HepG2 (cell line): ENCODE measurements around the gene RESP18. TPM values are rescaled to one million over a fixed set of nuclear protein-coding genes. Genes with fewer than 3 reads are reported as not detected.

Experiments used
- ASH2L ChIP-seq: fragments of 300-600, 200-600 bp; sonication (generic); IDR thresholded peaks from 2 replicates; pipeline ENCODE4 v1.7.0; 2017; ENCODE audit warnings: low read depth, mild to moderate bottlenecking, moderate library complexity, mixed read lengths, low read length; ENCODE audit not compliant: insufficient read length
- CBX5 ChIP-seq: sonication (generic); formaldehyde crosslinking; IDR thresholded peaks from 2 replicates; pipeline ENCODE4 v1.4.0; 2020; ENCODE audit warnings: missing genetic modification reagents, borderline replicate concordance
- FOXM1 ChIP-seq: sonication (generic); formaldehyde crosslinking; IDR thresholded peaks from 2 replicates; pipeline ENCODE4 v1.5.0; 2020; ENCODE audit warnings: missing genetic modification reagents
- GFI1 ChIP-seq: sonication (generic); formaldehyde crosslinking; IDR thresholded peaks from 2 replicates; pipeline ENCODE4 v1.5.0; 2020; ENCODE audit warnings: missing genetic modification reagents, mild to moderate bottlenecking, borderline replicate concordance
- HMG20B ChIP-seq: conservative IDR thresholded peaks from 2 replicates; pipeline ENCODE4 v1.6.1; 2016; ENCODE audit warnings: missing genetic modification reagents, missing compliant biosample characterization
- KDM6A ChIP-seq: IDR thresholded peaks from 2 replicates; pipeline ENCODE4 v1.6.1; 2016; ENCODE audit warnings: low read depth
- MAFG ChIP-seq: sonication (generic); formaldehyde crosslinking; IDR thresholded peaks from 2 replicates; pipeline ENCODE4 v1.5.1; 2020; ENCODE audit warnings: mild to moderate bottlenecking, missing genetic modification reagents
- MAZ ChIP-seq, 2 experiments: sonication (generic) in 1 of 2; formaldehyde crosslinking in 1 of 2; IDR thresholded peaks; 2 replicates each; pipeline versions ENCODE4 v1.5.0 to v1.6.1; 2012 to 2020; ENCODE audit warnings: low read depth in 2 of 2, mild to moderate bottlenecking in 2 of 2, borderline replicate concordance in 1 of 2, improper control_type of control experiment in 1 of 2, low read length in 1 of 2, missing genetic modification reagents in 1 of 2, moderate library complexity in 1 of 2
- SP140L ChIP-seq: sonication (generic); formaldehyde crosslinking; IDR thresholded peaks from 2 replicates; pipeline ENCODE4 v1.4.0; 2020; ENCODE audit warnings: missing genetic modification reagents, borderline replicate concordance
- SRSF9 ChIP-seq: fragments of 200-400 bp; formaldehyde crosslinking; IDR thresholded peaks from 2 replicates; pipeline ENCODE4 v1.6.1; 2018; ENCODE audit warnings: borderline replicate concordance, mild to moderate bottlenecking, low read depth, low read length; ENCODE audit not compliant: insufficient read depth, poor library complexity, severe bottlenecking
- STAG1 ChIP-seq: sonication (generic); formaldehyde crosslinking; IDR thresholded peaks from 2 replicates; pipeline ENCODE4 v1.4.0; 2020; ENCODE audit warnings: missing genetic modification reagents
- ZBTB21 ChIP-seq: sonication (generic); formaldehyde crosslinking; IDR thresholded peaks from 2 replicates; pipeline ENCODE4 v1.4.0; 2020; ENCODE audit warnings: missing genetic modification reagents
- ZNF260 ChIP-seq: sonication (generic); formaldehyde crosslinking; IDR thresholded peaks from 2 replicates; pipeline ENCODE4 v1.4.0; 2020; ENCODE audit warnings: missing genetic modification reagents, low read depth, mild to moderate bottlenecking, borderline replicate concordance
- ZNF3 ChIP-seq: IDR thresholded peaks from 2 replicates; pipeline ENCODE4 v1.7.0; 2017; ENCODE audit warnings: inconsistent platforms
- ZSCAN31 ChIP-seq: sonication (generic); formaldehyde crosslinking; IDR thresholded peaks from 2 replicates; pipeline ENCODE4 v1.5.0; 2020; ENCODE audit warnings: low read depth, mild to moderate bottlenecking, missing genetic modification reagents
- ZSCAN9 ChIP-seq: IDR thresholded peaks from 2 replicates; pipeline ENCODE4 v1.6.1; 2016; ENCODE audit warnings: borderline replicate concordance
- polyA plus RNA-seq, 8 experiments: library from polyadenylated mRNA; depleted of rRNA in 3 of 8; stranded (reverse) in 7 of 8; unstranded in 1 of 8; fragments of >200 nt; fragmentation: Illumina TruSeq in 4 of 8; extraction: Trizol in 4 of 8; gene quantifications; 2 replicates each; pipeline versions ENCODE4 v1.2.1 to v1.2.3, GENCODE V29; 2011 to 2016; ENCODE audit warnings: low read depth in 4 of 8, missing spikeins in 1 of 8, mixed read lengths in 1 of 8; ENCODE audit not compliant: insufficient read depth in 1 of 8
- total RNA-seq, 5 experiments: library from RNA; depleted of rRNA; stranded (reverse); fragments of >200 nt; fragmentation: Illumina TruSeq; extraction: Trizol; gene quantifications; 2 replicates each; pipeline ENCODE4 v1.2.3, GENCODE V29; 2016; ENCODE audit warnings: low read depth in 1 of 5
- TF ChIP-seq, protein P1 (sequence below): sonication (generic); formaldehyde crosslinking; IDR thresholded peaks from 2 replicates; pipeline ENCODE4 v1.4.0; 2020; ENCODE audit warnings: missing genetic modification reagents, borderline replicate concordance
- TF ChIP-seq, protein P2 (sequence below): sonication (generic); formaldehyde crosslinking; IDR thresholded peaks from 2 replicates; pipeline ENCODE4 v1.4.0; 2020; ENCODE audit warnings: missing genetic modification reagents
- TF ChIP-seq, protein P3 (sequence below): IDR thresholded peaks from 2 replicates; pipeline ENCODE4 v1.6.1; 2016; ENCODE audit warnings: missing compliant biosample characterization, missing genetic modification reagents, borderline replicate concordance
- TF ChIP-seq, protein P4 (sequence below): sonication (generic); formaldehyde crosslinking; IDR thresholded peaks from 2 replicates; pipeline ENCODE4 v1.5.1; 2020; ENCODE audit warnings: mild to moderate bottlenecking, missing genetic modification reagents, moderate library complexity

The RESP18 gene
- total and polyA plus RNA-seq, 2 of the 13 experiments (the other 11 are each of a cell fraction or from before 2014, with no cell fraction given): not detected

DNA sequence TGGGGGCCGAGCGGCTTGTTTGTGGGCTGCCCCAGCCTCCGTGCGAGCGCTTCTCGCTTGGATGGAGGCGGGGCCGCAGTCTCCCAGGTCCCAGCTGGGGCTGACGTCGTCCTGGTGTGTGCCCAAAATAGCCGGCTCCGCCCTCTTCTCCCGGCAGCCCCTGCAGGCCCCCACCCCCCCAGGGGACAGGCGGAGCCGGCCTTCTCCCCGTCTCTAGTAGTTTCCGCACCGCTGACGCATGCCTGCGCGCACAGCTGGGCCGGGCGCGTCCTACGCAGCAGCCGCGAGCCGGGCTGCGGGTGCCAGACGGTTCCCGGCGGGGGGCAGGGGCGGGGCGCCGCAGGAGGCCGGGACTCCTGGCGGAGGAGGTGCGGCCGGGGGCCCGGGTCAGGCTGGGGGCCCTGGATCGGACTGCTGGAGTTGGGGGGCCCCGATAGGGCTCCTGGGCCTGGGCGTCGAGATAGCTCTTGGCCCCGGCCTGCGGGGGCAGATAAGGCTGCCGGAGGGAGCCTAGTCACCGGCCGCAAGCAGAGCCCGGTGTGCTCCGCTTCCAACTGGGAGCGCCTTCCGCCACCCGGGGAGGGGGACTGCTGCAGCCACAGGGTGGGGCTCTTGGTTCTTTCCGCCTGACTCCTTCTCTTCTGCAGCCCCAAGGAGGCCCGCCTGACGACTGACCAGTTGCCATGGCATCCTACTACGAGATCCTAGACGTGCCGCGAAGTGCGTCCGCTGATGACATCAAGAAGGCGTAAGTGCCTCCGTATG is 53.2 kb downstream of the RESP18 start, which contains the start of gene DNAJB2 (continued):
- TF ChIP-seq MAZ (IDR thresholded peaks at IDR 0.05; ENCODE audit: borderline replicate concordance, low read depth, low read length): peak; percentile 98
- TF ChIP-seq MAZ (CRISPR knock-in tag; IDR thresholded peaks at IDR 0.05; ENCODE audit: low read depth): peak; percentile 99
- TF ChIP-seq, protein P1, sequence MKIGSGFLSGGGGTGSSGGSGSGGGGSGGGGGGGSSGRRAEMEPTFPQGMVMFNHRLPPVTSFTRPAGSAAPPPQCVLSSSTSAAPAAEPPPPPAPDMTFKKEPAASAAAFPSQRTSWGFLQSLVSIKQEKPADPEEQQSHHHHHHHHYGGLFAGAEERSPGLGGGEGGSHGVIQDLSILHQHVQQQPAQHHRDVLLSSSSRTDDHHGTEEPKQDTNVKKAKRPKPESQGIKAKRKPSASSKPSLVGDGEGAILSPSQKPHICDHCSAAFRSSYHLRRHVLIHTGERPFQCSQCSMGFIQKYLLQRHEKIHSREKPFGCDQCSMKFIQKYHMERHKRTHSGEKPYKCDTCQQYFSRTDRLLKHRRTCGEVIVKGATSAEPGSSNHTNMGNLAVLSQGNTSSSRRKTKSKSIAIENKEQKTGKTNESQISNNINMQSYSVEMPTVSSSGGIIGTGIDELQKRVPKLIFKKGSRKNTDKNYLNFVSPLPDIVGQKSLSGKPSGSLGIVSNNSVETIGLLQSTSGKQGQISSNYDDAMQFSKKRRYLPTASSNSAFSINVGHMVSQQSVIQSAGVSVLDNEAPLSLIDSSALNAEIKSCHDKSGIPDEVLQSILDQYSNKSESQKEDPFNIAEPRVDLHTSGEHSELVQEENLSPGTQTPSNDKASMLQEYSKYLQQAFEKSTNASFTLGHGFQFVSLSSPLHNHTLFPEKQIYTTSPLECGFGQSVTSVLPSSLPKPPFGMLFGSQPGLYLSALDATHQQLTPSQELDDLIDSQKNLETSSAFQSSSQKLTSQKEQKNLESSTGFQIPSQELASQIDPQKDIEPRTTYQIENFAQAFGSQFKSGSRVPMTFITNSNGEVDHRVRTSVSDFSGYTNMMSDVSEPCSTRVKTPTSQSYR (CRISPR knock-in tag): peak; percentile 78
- TF ChIP-seq ZNF260 (CRISPR knock-in tag): no peak
- TF ChIP-seq SRSF9: no peak
- peak; percentile 93 for TF ChIP-seq ZSCAN31 (CRISPR knock-in tag)
- TF ChIP-seq MAFG (CRISPR knock-in tag): no peak
- peak; percentile 63 for TF ChIP-seq ASH2L
- peak; percentile 82; the same call in 1 of the 2 replicates for TF ChIP-seq ZSCAN9 (CRISPR knock-in tag)
- no peak for TF ChIP-seq ZNF3 (CRISPR knock-in tag)
- peak; percentile 47; the same call in 1 of the 2 replicates for TF ChIP-seq KDM6A
- 0 out of 2 replicates have a peak, but pooled peaks have one; percentile 37 for TF ChIP-seq ZBTB21 (CRISPR knock-in tag)
- TF ChIP-seq HMG20B: 0 out of 2 replicates have a peak, but pooled peaks have one; percentile 26
- TF ChIP-seq SP140L (CRISPR knock-in tag): 0 out of 2 replicates have a peak, but pooled peaks have one; percentile 51
- 0 out of 2 replicates have a peak, but pooled peaks have one; percentile 5 for TF ChIP-seq STAG1
- TF ChIP-seq FOXM1 (CRISPR knock-in tag): no peak
- TF ChIP-seq CBX5 (CRISPR knock-in tag): peak; percentile 47; the same call in 1 of the 2 replicates
- TF ChIP-seq, protein P2, sequence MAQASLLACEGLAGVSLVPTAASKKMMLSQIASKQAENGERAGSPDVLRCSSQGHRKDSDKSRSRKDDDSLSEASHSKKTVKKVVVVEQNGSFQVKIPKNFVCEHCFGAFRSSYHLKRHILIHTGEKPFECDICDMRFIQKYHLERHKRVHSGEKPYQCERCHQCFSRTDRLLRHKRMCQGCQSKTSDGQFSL: peak; percentile 87; the same call in 1 of the 2 replicates
- TF ChIP-seq, protein P3, sequence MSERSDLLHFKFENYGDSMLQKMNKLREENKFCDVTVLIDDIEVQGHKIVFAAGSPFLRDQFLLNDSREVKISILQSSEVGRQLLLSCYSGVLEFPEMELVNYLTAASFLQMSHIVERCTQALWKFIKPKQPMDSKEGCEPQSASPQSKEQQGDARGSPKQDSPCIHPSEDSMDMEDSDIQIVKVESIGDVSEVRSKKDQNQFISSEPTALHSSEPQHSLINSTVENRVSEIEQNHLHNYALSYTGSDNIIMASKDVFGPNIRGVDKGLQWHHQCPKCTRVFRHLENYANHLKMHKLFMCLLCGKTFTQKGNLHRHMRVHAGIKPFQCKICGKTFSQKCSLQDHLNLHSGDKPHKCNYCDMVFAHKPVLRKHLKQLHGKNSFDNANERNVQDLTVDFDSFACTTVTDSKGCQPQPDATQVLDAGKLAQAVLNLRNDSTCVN: peak; percentile 69
- TF ChIP-seq, protein P4, sequence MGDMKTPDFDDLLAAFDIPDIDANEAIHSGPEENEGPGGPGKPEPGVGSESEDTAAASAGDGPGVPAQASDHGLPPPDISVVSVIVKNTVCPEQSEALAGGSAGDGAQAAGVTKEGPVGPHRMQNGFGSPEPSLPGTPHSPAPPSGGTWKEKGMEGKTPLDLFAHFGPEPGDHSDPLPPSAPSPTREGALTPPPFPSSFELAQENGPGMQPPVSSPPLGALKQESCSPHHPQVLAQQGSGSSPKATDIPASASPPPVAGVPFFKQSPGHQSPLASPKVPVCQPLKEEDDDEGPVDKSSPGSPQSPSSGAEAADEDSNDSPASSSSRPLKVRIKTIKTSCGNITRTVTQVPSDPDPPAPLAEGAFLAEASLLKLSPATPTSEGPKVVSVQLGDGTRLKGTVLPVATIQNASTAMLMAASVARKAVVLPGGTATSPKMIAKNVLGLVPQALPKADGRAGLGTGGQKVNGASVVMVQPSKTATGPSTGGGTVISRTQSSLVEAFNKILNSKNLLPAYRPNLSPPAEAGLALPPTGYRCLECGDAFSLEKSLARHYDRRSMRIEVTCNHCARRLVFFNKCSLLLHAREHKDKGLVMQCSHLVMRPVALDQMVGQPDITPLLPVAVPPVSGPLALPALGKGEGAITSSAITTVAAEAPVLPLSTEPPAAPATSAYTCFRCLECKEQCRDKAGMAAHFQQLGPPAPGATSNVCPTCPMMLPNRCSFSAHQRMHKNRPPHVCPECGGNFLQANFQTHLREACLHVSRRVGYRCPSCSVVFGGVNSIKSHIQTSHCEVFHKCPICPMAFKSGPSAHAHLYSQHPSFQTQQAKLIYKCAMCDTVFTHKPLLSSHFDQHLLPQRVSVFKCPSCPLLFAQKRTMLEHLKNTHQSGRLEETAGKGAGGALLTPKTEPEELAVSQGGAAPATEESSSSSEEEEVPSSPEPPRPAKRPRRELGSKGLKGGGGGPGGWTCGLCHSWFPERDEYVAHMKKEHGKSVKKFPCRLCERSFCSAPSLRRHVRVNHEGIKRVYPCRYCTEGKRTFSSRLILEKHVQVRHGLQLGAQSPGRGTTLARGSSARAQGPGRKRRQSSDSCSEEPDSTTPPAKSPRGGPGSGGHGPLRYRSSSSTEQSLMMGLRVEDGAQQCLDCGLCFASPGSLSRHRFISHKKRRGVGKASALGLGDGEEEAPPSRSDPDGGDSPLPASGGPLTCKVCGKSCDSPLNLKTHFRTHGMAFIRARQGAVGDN: peak; percentile 98
- TF ChIP-seq GFI1 (CRISPR knock-in tag): peak; percentile 53; the same call in 1 of the 2 replicates
